HG03457 (cell line): ENCODE data around the gene ABLIM2.

ENCODE experiments used
- ATAC-seq: cut with Tn5 transposase; IDR thresholded peaks from one replicate; pipeline ENCODE4 v1.9.1; 2021; ENCODE audit warnings: moderate number of reproducible peaks; ENCODE audit not compliant: unreplicated experiment

The ABLIM2 gene

GRCh38 chr4:8033067-8033755 lies 125.4 kb downstream of the ABLIM2 start:
- no peak for ATAC-seq

- no peak for ATAC-seq
These were observed 126.2 kb downstream of the ABLIM2 start for GRCh38 chr4:8032381-8032780.

- no peak for ATAC-seq
These were observed 128.4 kb downstream of the ABLIM2 start for GRCh38 chr4:8030121-8030781.

- ATAC-seq: no peak
These were observed 128.9 kb downstream of the ABLIM2 start for GRCh38 chr4:8029689-8030088.

GRCh38 chr4:8028884-8029568 lies 129.6 kb downstream of the ABLIM2 start:
- no peak for ATAC-seq

GRCh38 chr4:8028368-8028767 lies 130.2 kb downstream of the ABLIM2 start:
- ATAC-seq: no peak

- ATAC-seq: no peak
These were observed 132.2 kb downstream of the ABLIM2 start for GRCh38 chr4:8026453-8026852.

- ATAC-seq: no peak
These were observed 132.9 kb downstream of the ABLIM2 start for GRCh38 chr4:8025668-8026067.

- no peak for ATAC-seq
These were observed 134.4 kb downstream of the ABLIM2 start for GRCh38 chr4:8024073-8024786.

GRCh38 chr4:8023696-8024033 lies 134.9 kb downstream of the ABLIM2 start:
- no peak for ATAC-seq

GRCh38 chr4:8022767-8023695 lies 135.6 kb downstream of the ABLIM2 start:
- ATAC-seq: no peak

GRCh38 chr4:8021796-8022195 lies 136.8 kb downstream of the ABLIM2 start:
- ATAC-seq: no peak

- ATAC-seq: no peak
These were observed 138.9 kb downstream of the ABLIM2 start for GRCh38 chr4:8019396-8020365.

- no peak for ATAC-seq
These were observed 142.1 kb downstream of the ABLIM2 start for GRCh38 chr4:8016527-8016926.

GRCh38 chr4:8015512-8015911 lies 143.1 kb downstream of the ABLIM2 start:
- ATAC-seq: no peak

- ATAC-seq: no peak
These were observed 144.5 kb downstream of the ABLIM2 start for GRCh38 chr4:8013976-8014726.

- ATAC-seq: no peak
These were observed 146.1 kb downstream of the ABLIM2 start for GRCh38 chr4:8012517-8012916.

- ATAC-seq: no peak
These were observed 148.0 kb downstream of the ABLIM2 start for GRCh38 chr4:8010618-8011017.
